Measurements from ENCODE around the gene IDH3A.

IDH3A gene

DNA sequence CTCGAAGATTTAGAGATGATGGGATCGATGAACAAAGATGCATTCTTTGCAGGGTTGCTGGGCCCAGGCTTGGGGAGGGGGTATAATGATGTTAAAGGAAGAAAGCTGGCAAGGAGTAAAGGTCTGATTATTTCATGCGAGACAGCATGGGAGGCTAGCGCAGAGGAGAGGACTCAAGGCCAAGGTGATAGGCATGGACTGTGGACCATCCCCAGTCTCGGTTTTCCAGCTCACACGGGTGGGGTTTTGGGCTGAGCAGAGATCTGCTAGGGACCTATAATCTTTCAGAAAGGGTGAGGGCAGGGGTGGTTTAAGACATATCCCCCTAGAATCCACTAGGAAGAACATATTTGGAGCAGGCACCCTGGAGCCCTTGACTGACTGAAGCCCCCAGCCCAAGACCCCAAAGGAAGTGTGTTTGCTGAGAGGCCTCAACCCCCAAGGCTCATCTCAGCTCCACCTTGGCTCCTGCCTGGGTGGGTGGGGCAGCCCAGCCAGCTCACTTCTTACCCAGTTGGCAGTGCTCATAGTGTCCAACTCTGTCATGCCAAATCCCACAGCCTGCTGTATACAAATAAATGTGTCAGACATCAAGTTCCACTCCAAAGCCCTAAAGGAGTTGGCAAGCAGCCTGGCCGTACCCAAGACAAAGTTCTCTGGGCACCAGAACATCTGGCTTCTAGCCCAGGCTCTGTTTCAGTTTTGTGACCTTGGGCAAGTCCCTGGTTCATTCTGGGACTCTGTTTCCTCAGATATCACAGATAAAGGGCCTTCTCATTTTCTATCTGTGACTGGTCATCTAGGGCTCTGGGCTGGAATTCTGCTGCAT is 67.3 kb downstream of the IDH3A start:
- H3K4me3 ChIP-seq (ENCODE audit: low read depth, low read length), result no peak overlapping the region
- no peaks in the 10 kb centered on the region for H3K36me3 ChIP-seq (ENCODE audit: control insufficient read depth, insufficient read depth, low read length)
- H3K27me3 ChIP-seq (ENCODE audit: control insufficient read depth, insufficient read depth, low read length), result no peaks in the 10 kb centered on the region
- H3K9ac ChIP-seq (ENCODE audit: low read depth, low read length), result no peak overlapping the region
- no peaks in the 10 kb centered on the region for H3K9me3 ChIP-seq (ENCODE audit: control insufficient read depth, insufficient read depth, low read length)
- no peaks in the 10 kb centered on the region for H3K4me1 ChIP-seq (ENCODE audit: control insufficient read depth, insufficient read depth, low read length)

DNA sequence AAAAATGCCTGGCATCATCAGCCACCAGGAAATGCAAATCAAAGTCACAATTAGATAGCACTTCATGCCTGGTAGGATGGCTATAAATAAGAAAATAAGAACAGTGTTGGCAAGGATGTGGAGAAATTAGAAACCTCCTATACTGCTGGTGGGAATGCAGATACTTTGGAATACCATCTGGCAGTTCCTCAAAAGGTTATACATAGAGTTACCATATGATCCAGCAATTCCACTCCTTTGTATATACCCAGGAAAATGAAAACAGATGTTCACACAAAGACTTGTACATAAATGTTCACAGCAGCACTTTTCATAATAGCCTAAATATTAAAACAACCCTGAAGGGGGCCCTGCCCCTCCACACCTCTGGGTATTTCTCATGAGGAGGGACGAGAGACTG is 71.6 kb downstream of the IDH3A start:
- no peak overlapping the region for H3K4me3 ChIP-seq (ENCODE audit: low read depth, low read length)
- H3K36me3 ChIP-seq (ENCODE audit: control insufficient read depth, insufficient read depth, low read length), result no peaks in the 10 kb centered on the region
- no peaks in the 10 kb centered on the region for H3K9me3 ChIP-seq (ENCODE audit: control insufficient read depth, insufficient read depth, low read length)
- no peaks in the 10 kb centered on the region for H3K27me3 ChIP-seq (ENCODE audit: control insufficient read depth, insufficient read depth, low read length)
- no peak overlapping the region for H3K9ac ChIP-seq (ENCODE audit: low read depth, low read length)
- H3K4me1 ChIP-seq (ENCODE audit: control insufficient read depth, insufficient read depth, low read length), result no peaks in the 10 kb centered on the region

All from iPS-15b (cell line).